ENCODE results near the gene THOP1. TPM values are rescaled to one million over a fixed set of nuclear protein-coding genes. Genes with fewer than 3 reads are reported as not detected.

The THOP1 gene
- total and polyA plus RNA-seq, 10 of the 15 experiments (the other 5 are each of a cell fraction or from before 2014, with no cell fraction given) = 1.9 to 270 (median 169) TPM

GRCh38 chr19:2790557-2791271 lies 5.4 kb downstream of the THOP1 start:
- ATAC-seq = no peak
- DNase-seq (ENCODE audit: low read depth, low spot score) = no peak
- H3K79me2 ChIP-seq (ENCODE audit: control insufficient read depth, insufficient read depth, low read length) = peaks cover 52% of the 10 kb centered on the region
- peaks cover 32% of the 10 kb centered on the region for H3K4me1 ChIP-seq (ENCODE audit: control insufficient read depth, insufficient read depth, low read length)
- H3K9ac ChIP-seq (ENCODE audit: control insufficient read depth, insufficient read depth, low read length) = no peak overlapping the region
- POLR2A ChIA-PET = no interaction called here
- H3K27me3 ChIP-seq (replicated peaks in 1 of 2; ENCODE audit: control insufficient read depth in 2 of 2, insufficient read depth in 2 of 2, low read length in 1 of 2) = no peaks in the 10 kb centered on the region
- FAIRE-seq = no peak
- H3K27ac ChIP-seq (ENCODE audit: control insufficient read depth, insufficient read depth) = peak overlapping the region; percentile 82; the same call in 1 of the 2 replicates
- in situ Hi-C loops (cut with MboI) (no loop called here), intact Hi-C loops (cut with micrococcal nuclease; ENCODE audit: unreplicated experiment) (no loop called here)
- RAD21 ChIA-PET (ENCODE audit: unreplicated experiment) = no interaction called here
- no peak for TF ChIP-seq MAX (IDR thresholded peaks at IDR 0.05; ENCODE audit: low read depth, low read length)
- 0 out of 2 replicates have a peak, but pooled peaks have one; percentile 9 for TF ChIP-seq MLLT1 (IDR thresholded peaks at IDR 0.05)
- no peak for TF ChIP-seq IKZF1 (conservative IDR thresholded peaks at IDR 0.05)
- no peak for TF ChIP-seq BMI1 (IDR thresholded peaks at IDR 0.05; ENCODE audit: borderline replicate concordance)
- no peaks in the 10 kb centered on the region for H3K9me3 ChIP-seq (replicated peaks; ENCODE audit: control insufficient read depth, insufficient read depth, low read length)
- no peak overlapping the region for H3K4me3 ChIP-seq
- SMC1A ChIA-PET (ENCODE audit: uncharacterized antibody, unreplicated experiment) = no interaction called here
- 97% methylated on average over 32 of the region's 32 CpGs for WGBS (ENCODE audit: insufficient coverage, insufficient replicate concordance, low lambda C conversion rate, missing lambda C conversion rate)
- H4K20me1 ChIP-seq (ENCODE audit: control insufficient read depth, insufficient read depth) = no peaks in the 10 kb centered on the region
- BruUV-seq (replicated peaks) = no TSS peak
- CTCF ChIA-PET = no interaction called here
- no peak overlapping the region for H2AFZ ChIP-seq (ENCODE audit: control insufficient read depth, low read depth, low read length)
- H3K4me2 ChIP-seq (ENCODE audit: control insufficient read depth, insufficient read depth) = peak overlapping the region; percentile 96; the same call in 1 of the 2 replicates
- H3K36me3 ChIP-seq (ENCODE audit: control insufficient read depth in 2 of 2, insufficient read depth in 2 of 2, low read length in 1 of 2) = peaks cover 14 to 19% of the 10 kb centered on the region in 2 experiments; a peak in 3 of 4 replicates

- Histone ChIP-seq H3K79me2 (ENCODE audit: control insufficient read depth, insufficient read depth, low read length) (peaks cover 45% of the 10 kb centered on the region), H3K36me3 (ENCODE audit: control insufficient read depth in 2 of 2, insufficient read depth in 2 of 2, low read length in 1 of 2) (peaks cover 16 to 19% of the 10 kb centered on the region in 2 experiments; a peak in 3 of 4 replicates), H3K4me2 (ENCODE audit: control insufficient read depth, insufficient read depth) (no peak overlapping the region; the same call in 1 of the 2 replicates), H4K20me1 (ENCODE audit: control insufficient read depth, insufficient read depth) (no peaks in the 10 kb centered on the region), H3K27me3 (replicated peaks in 1 of 2; ENCODE audit: control insufficient read depth in 2 of 2, insufficient read depth in 2 of 2, low read length in 1 of 2) (no peaks in the 10 kb centered on the region), H2AFZ (ENCODE audit: control insufficient read depth, low read depth, low read length) (no peak overlapping the region), H3K9ac (ENCODE audit: control insufficient read depth, insufficient read depth, low read length) (no peak overlapping the region), H3K27ac (ENCODE audit: control insufficient read depth, insufficient read depth) (no peak overlapping the region), H3K4me3 (no peak overlapping the region), H3K4me1 (ENCODE audit: control insufficient read depth, insufficient read depth, low read length) (peaks cover 32% of the 10 kb centered on the region), H3K9me3 (replicated peaks; ENCODE audit: control insufficient read depth, insufficient read depth, low read length) (no peaks in the 10 kb centered on the region)
- WGBS (ENCODE audit: insufficient coverage, insufficient replicate concordance, low lambda C conversion rate, missing lambda C conversion rate) = 89% methylated on average over 13 of the region's 16 CpGs
- in situ Hi-C loops (cut with MboI) (no loop called here), intact Hi-C loops (cut with micrococcal nuclease; ENCODE audit: unreplicated experiment) (no loop called here)
- RAD21 ChIA-PET (ENCODE audit: unreplicated experiment) = no interaction called here
- CTCF ChIA-PET = no interaction called here
- BruUV-seq (replicated peaks) = no TSS peak
- ATAC-seq (no peak), FAIRE-seq (no peak), DNase-seq (ENCODE audit: low read depth, low spot score) (no peak)
- POLR2A ChIA-PET = no interaction called here
- SMC1A ChIA-PET (ENCODE audit: uncharacterized antibody, unreplicated experiment) = no interaction called here
- TF ChIP-seq HDGF (IDR thresholded peaks at IDR 0.05) = no peak
- TF ChIP-seq BCLAF1 (IDR thresholded peaks at IDR 0.05) = no peak
- no peak for TF ChIP-seq BCL11A (IDR thresholded peaks at IDR 0.05; ENCODE audit: low read depth, low read length)
- TF ChIP-seq MTA3 (IDR thresholded peaks at IDR 0.05; ENCODE audit: borderline replicate concordance, low read length) = no peak
- TF ChIP-seq KLF5 (IDR thresholded peaks at IDR 0.05; ENCODE audit: partially characterized antibody) = no peak
- no peak for TF ChIP-seq MEF2A (IDR thresholded peaks at IDR 0.05; ENCODE audit: insufficient read depth, low read depth, low read length)
- no peak for TF ChIP-seq RFX5 (IDR thresholded peaks at IDR 0.05; ENCODE audit: low read depth, low read length)
- TF ChIP-seq CEBPB (IDR thresholded peaks at IDR 0.05; ENCODE audit: borderline replicate concordance in 1 of 2, low read depth in 2 of 2, low read length in 2 of 2) = no peak
- TF ChIP-seq ETV6 (conservative IDR thresholded peaks at IDR 0.05 in 1 of 2, IDR thresholded peaks at IDR 0.05 in 1 of 2; ENCODE audit: borderline replicate concordance in 1 of 2, low read depth in 1 of 2) = no peak
Observed at GRCh38 chr19:2791440-2791839, 6.1 kb downstream of the THOP1 start.

All from GM12878 (cell line).